ENCODE results near the gene CLDN15.
"Not testable (repeated sequence)": the region's sequence is repeated elsewhere in the genome, so short reads cannot be mapped to it uniquely, and the experiment has no call there.

The CLDN15 gene

GRCh38 chr7:101222275-101222830 is 15.2 kb downstream of the CLDN15 start:
- no peak for DNase-seq (ENCODE audit: low read depth)

- no peak for DNase-seq (ENCODE audit: low read depth)
Observed at GRCh38 chr7:101220295-101220694, 17.3 kb downstream of the CLDN15 start.

- no peak for DNase-seq (ENCODE audit: low read depth)
Observed at GRCh38 chr7:101218236-101219125, 19.1 kb downstream of the CLDN15 start.

GRCh38 chr7:101217388-101218235 is 20.0 kb downstream of the CLDN15 start, which contains the start of the genes PLOD3 and ZNHIT1:
Gene PLOD3 (minus strand): TSS chr7:101217581. CDS start chr7:101217274, 307 bp downstream.
Gene ZNHIT1 (plus strand): TSS chr7:101218165. CDS start chr7:101218196, 31 bp downstream.
- DNase-seq (ENCODE audit: low read depth), result peak; percentile 92

- no peak for DNase-seq (ENCODE audit: low read depth)
Observed at GRCh38 chr7:101216860-101217387, 20.7 kb downstream of the CLDN15 start.

- no peak for DNase-seq (ENCODE audit: low read depth)
Observed at GRCh38 chr7:101216001-101216859, 21.4 kb downstream of the CLDN15 start.

- no peak for DNase-seq (ENCODE audit: low read depth)
Observed at GRCh38 chr7:101212014-101212413, 25.6 kb downstream of the CLDN15 start.

GRCh38 chr7:101211501-101211900 is 26.1 kb downstream of the CLDN15 start:
- no peak for DNase-seq (ENCODE audit: low read depth)

- DNase-seq (ENCODE audit: low read depth), result no peak
Observed at GRCh38 chr7:101210143-101210542, 27.5 kb downstream of the CLDN15 start.

- no peak for DNase-seq (ENCODE audit: low read depth)
Observed at GRCh38 chr7:101208794-101209193, 28.8 kb downstream of the CLDN15 start.

GRCh38 chr7:101207459-101207858 is 30.1 kb downstream of the CLDN15 start:
- DNase-seq (ENCODE audit: low read depth), result no peak

- no peak for DNase-seq (ENCODE audit: low read depth)
Observed at GRCh38 chr7:101206665-101207042, 30.9 kb downstream of the CLDN15 start.

- no peak for DNase-seq (ENCODE audit: low read depth)
Observed at GRCh38 chr7:101205901-101206664, 31.5 kb downstream of the CLDN15 start.

- not testable (repeated sequence) for DNase-seq (ENCODE audit: low read depth)
Observed at GRCh38 chr7:101203740-101204738, 33.6 kb downstream of the CLDN15 start.

GRCh38 chr7:101202603-101202918 is 35.0 kb downstream of the CLDN15 start:
- no peak for DNase-seq (ENCODE audit: low read depth)

GRCh38 chr7:101201695-101202602 is 35.7 kb downstream of the CLDN15 start:
- no peak for DNase-seq (ENCODE audit: low read depth)

- no peak for DNase-seq (ENCODE audit: low read depth)
Observed at GRCh38 chr7:101200862-101201599, 36.6 kb downstream of the CLDN15 start, which contains the start of gene MOGAT3. Gene MOGAT3 (minus strand): TSS chr7:101201036. CDS start chr7:101200854, 182 bp downstream.
